Adrenal gland (tissue), 5 donors: ENCODE results near the gene MAL.

Source experiments
- POLR2A ChIP-seq, 2 donors: fragments of 450-650 bp; IDR thresholded peaks; one replicate each; pipeline ENCODE4 v1.6.1; 2017; ENCODE audit warnings: antibody characterized with exemption in 2 of 2, mild to moderate bottlenecking in 2 of 2, moderate library complexity in 1 of 2
- TF ChIP-seq, protein P1 (sequence below), 6 experiments: fragments of 450-650 bp in 4 of 6; fragments of 200-600 bp in 2 of 6; sonication (generic) in 1 of 6; IDR thresholded peaks; 1 replicate in 5 of 6; 2 replicates in 1 of 6; pipeline versions ENCODE4 v1.5.1 to v1.8.0; 2016 to 2021; ENCODE audit warnings: antibody characterized with exemption in 6 of 6, mild to moderate bottlenecking in 2 of 6, moderate library complexity in 1 of 6
- donor health status: DM: no; HTN: no; CAD: no.

GRCh38 chr2:95061601-95062183 is 36.2 kb downstream of the MAL start:
- TF ChIP-seq, protein P1, sequence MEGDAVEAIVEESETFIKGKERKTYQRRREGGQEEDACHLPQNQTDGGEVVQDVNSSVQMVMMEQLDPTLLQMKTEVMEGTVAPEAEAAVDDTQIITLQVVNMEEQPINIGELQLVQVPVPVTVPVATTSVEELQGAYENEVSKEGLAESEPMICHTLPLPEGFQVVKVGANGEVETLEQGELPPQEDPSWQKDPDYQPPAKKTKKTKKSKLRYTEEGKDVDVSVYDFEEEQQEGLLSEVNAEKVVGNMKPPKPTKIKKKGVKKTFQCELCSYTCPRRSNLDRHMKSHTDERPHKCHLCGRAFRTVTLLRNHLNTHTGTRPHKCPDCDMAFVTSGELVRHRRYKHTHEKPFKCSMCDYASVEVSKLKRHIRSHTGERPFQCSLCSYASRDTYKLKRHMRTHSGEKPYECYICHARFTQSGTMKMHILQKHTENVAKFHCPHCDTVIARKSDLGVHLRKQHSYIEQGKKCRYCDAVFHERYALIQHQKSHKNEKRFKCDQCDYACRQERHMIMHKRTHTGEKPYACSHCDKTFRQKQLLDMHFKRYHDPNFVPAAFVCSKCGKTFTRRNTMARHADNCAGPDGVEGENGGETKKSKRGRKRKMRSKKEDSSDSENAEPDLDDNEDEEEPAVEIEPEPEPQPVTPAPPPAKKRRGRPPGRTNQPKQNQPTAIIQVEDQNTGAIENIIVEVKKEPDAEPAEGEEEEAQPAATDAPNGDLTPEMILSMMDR (IDR thresholded peaks at IDR 0.05) = no peak
- TF ChIP-seq POLR2A (IDR thresholded peaks at IDR 0.05) = no peak
